GM23338 (cell line): ENCODE results near the gene CD247.

Source experiments
- EZH2 ChIP-seq: fragments of 200-600 bp; sonication (generic); IDR thresholded peaks from one replicate; pipeline ENCODE4 v1.8.0; 2017; ENCODE audit warnings: antibody characterized with exemption, mild to moderate bottlenecking, low read depth; ENCODE audit not compliant: unreplicated experiment
- EZH2phosphoT487 ChIP-seq: fragments of 200-600 bp; sonication (generic); IDR thresholded peaks from one replicate; pipeline ENCODE4 v1.8.1; 2018; ENCODE audit warnings: antibody characterized with exemption; ENCODE audit not compliant: unreplicated experiment
- JUNB ChIP-seq: IDR thresholded peaks from one replicate; pipeline ENCODE4 v1.6.1; 2016; ENCODE audit warnings: antibody characterized with exemption; ENCODE audit not compliant: unreplicated experiment
- NANOG ChIP-seq: IDR thresholded peaks from 2 replicates; pipeline ENCODE4 v1.6.1; 2016; ENCODE audit warnings: antibody characterized with exemption, borderline replicate concordance
- POLR2AphosphoS5 ChIP-seq: IDR thresholded peaks from 2 replicates; pipeline ENCODE4 v1.6.1; 2016; ENCODE audit warnings: antibody characterized with exemption, low read depth
- TF ChIP-seq, protein P1 (sequence below), 2 experiments: fragments of 200-600 bp in 1 of 2; sonication (generic) in 1 of 2; conservative IDR thresholded peaks; 2 replicates each; pipeline versions ENCODE4 v1.5.1 to v1.6.1; 2016 to 2017; ENCODE audit warnings: antibody characterized with exemption in 2 of 2, low read depth in 2 of 2, mild to moderate bottlenecking in 2 of 2, moderate library complexity in 1 of 2
- TF ChIP-seq, protein P2 (sequence below): IDR thresholded peaks from one replicate; pipeline ENCODE4 v1.6.1; 2018; ENCODE audit warnings: antibody characterized with exemption; ENCODE audit not compliant: unreplicated experiment
- TF ChIP-seq, protein P3 (sequence below): IDR thresholded peaks from 2 replicates; pipeline ENCODE4 v1.6.1; 2016; ENCODE audit warnings: antibody characterized with exemption

DNA sequence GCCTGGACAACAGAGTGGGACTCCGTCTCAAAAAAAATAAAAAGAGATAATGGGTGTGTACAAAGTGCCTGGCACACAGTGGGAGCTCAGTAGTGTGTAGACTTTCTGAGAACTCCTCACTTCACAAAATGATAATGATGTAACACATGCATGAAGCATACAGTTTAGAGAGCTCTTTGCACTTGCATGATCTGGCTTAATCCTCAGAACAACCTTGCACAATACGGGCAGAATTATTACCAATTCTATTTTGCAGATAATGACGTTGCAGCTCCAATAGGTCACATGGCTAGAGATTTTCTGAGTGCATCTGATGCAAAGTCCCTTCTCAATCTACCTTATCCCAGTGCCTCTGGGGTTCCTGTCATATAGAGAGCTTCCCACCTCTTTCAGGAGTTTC is 71.4 kb downstream of the CD247 start:
- TF ChIP-seq, protein P1, sequence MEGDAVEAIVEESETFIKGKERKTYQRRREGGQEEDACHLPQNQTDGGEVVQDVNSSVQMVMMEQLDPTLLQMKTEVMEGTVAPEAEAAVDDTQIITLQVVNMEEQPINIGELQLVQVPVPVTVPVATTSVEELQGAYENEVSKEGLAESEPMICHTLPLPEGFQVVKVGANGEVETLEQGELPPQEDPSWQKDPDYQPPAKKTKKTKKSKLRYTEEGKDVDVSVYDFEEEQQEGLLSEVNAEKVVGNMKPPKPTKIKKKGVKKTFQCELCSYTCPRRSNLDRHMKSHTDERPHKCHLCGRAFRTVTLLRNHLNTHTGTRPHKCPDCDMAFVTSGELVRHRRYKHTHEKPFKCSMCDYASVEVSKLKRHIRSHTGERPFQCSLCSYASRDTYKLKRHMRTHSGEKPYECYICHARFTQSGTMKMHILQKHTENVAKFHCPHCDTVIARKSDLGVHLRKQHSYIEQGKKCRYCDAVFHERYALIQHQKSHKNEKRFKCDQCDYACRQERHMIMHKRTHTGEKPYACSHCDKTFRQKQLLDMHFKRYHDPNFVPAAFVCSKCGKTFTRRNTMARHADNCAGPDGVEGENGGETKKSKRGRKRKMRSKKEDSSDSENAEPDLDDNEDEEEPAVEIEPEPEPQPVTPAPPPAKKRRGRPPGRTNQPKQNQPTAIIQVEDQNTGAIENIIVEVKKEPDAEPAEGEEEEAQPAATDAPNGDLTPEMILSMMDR (conservative IDR thresholded peaks at IDR 0.05; ENCODE audit: low read depth in 2 of 2) = no peak
- TF ChIP-seq EZH2phosphoT487 = no peak
- TF ChIP-seq EZH2 = no peak
- TF ChIP-seq, protein P2, sequence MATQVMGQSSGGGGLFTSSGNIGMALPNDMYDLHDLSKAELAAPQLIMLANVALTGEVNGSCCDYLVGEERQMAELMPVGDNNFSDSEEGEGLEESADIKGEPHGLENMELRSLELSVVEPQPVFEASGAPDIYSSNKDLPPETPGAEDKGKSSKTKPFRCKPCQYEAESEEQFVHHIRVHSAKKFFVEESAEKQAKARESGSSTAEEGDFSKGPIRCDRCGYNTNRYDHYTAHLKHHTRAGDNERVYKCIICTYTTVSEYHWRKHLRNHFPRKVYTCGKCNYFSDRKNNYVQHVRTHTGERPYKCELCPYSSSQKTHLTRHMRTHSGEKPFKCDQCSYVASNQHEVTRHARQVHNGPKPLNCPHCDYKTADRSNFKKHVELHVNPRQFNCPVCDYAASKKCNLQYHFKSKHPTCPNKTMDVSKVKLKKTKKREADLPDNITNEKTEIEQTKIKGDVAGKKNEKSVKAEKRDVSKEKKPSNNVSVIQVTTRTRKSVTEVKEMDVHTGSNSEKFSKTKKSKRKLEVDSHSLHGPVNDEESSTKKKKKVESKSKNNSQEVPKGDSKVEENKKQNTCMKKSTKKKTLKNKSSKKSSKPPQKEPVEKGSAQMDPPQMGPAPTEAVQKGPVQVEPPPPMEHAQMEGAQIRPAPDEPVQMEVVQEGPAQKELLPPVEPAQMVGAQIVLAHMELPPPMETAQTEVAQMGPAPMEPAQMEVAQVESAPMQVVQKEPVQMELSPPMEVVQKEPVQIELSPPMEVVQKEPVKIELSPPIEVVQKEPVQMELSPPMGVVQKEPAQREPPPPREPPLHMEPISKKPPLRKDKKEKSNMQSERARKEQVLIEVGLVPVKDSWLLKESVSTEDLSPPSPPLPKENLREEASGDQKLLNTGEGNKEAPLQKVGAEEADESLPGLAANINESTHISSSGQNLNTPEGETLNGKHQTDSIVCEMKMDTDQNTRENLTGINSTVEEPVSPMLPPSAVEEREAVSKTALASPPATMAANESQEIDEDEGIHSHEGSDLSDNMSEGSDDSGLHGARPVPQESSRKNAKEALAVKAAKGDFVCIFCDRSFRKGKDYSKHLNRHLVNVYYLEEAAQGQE = no peak
- TF ChIP-seq, protein P3, sequence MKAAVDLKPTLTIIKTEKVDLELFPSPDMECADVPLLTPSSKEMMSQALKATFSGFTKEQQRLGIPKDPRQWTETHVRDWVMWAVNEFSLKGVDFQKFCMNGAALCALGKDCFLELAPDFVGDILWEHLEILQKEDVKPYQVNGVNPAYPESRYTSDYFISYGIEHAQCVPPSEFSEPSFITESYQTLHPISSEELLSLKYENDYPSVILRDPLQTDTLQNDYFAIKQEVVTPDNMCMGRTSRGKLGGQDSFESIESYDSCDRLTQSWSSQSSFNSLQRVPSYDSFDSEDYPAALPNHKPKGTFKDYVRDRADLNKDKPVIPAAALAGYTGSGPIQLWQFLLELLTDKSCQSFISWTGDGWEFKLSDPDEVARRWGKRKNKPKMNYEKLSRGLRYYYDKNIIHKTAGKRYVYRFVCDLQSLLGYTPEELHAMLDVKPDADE = no peak
- no peak for TF ChIP-seq NANOG
- TF ChIP-seq POLR2AphosphoS5 = no peak
- no peak for TF ChIP-seq JUNB
